OCI-LY3 (cell line): ENCODE measurements around the gene IVNS1ABP.

Experiments
- H2AFZ ChIP-seq: fragments of 200-600, 300-600 bp; shearing (Covaris generic); 2 replicates; pipeline ENCODE4 v1.6.0; 2014; ENCODE audit warnings: antibody characterized with exemption, low read depth, low read length
- H3K27ac ChIP-seq: fragments of 200-600, 300-600 bp; sonication (generic); 2 replicates; pipeline ENCODE4 v1.5.1; 2014; ENCODE audit warnings: mild to moderate bottlenecking, low read length, moderate library complexity, mixed read lengths
- H3K27me3 ChIP-seq: fragments of 200-600, 300-600 bp; sonication (generic); 2 replicates; pipeline ENCODE4 v1.6.1; 2014; ENCODE audit warnings: low read depth, low read length, mixed read lengths
- H3K36me3 ChIP-seq: fragments of 200-600, 300-600 bp; sonication (generic); replicated peaks from 2 replicates; pipeline ENCODE3; 2014; ENCODE audit warnings: low read depth, low read length, mixed read lengths
- H3K4me1 ChIP-seq: fragments of 300-600, 200-600 bp; sonication (generic); 2 replicates; pipeline ENCODE4 v1.6.1; 2014; ENCODE audit warnings: low read length, mixed read lengths
- H3K4me2 ChIP-seq: fragments of 200-600, 300-600 bp; sonication (generic); 2 replicates; pipeline ENCODE4 v1.6.1; 2014; ENCODE audit warnings: low read length, mixed read lengths
- H3K4me3 ChIP-seq: fragments of 300-600, 200-600 bp; sonication (generic); 2 replicates; pipeline ENCODE4 v1.5.1; 2014; ENCODE audit warnings: antibody characterized with exemption, mild to moderate bottlenecking, low read length, moderate library complexity
- H3K79me2 ChIP-seq: fragments of 300-600, 200-600 bp; shearing (Covaris generic); 2 replicates; pipeline ENCODE4 v1.6.1; 2014; ENCODE audit warnings: mild to moderate bottlenecking, low read length, mixed read lengths
- H3K9ac ChIP-seq: fragments of 300-600, 200-600 bp; shearing (Covaris generic); 2 replicates; pipeline ENCODE4 v1.6.0; 2014; ENCODE audit warnings: mild to moderate bottlenecking, low read length, moderate library complexity
- H3K9me3 ChIP-seq: fragments of 200-600, 300-600 bp; shearing (Covaris generic); 2 replicates; pipeline ENCODE4 v1.6.1; 2014; ENCODE audit warnings: low read length, mixed read lengths; ENCODE audit not compliant: insufficient read depth
- H4K20me1 ChIP-seq: fragments of 200-600, 300-600 bp; sonication (generic); 2 replicates; pipeline ENCODE4 v1.6.1; 2016; ENCODE audit warnings: low read length, mixed read lengths; ENCODE audit not compliant: insufficient read depth
- CTCF ChIP-seq: fragments of 200-600, 300-600 bp; sonication (generic); IDR thresholded peaks from 2 replicates; pipeline ENCODE4 v1.5.1; 2014; ENCODE audit warnings: antibody characterized with exemption, low read length, low read depth
- EZH2phosphoT487 ChIP-seq: fragments of 200-600 bp; shearing (Covaris generic); IDR thresholded peaks from 2 replicates; pipeline ENCODE4 v1.6.1; 2018; ENCODE audit warnings: antibody characterized with exemption, mixed run types, low read depth

Gene IVNS1ABP

GRCh38 chr1:185271921-185272320 is 45.1 kb downstream of the IVNS1ABP start:
- no peaks in the 10 kb centered on the region for H3K9me3 ChIP-seq
- no peak overlapping the region for H3K4me3 ChIP-seq
- no peaks in the 10 kb centered on the region for H3K27me3 ChIP-seq
- H3K9ac ChIP-seq, result no peak overlapping the region
- H3K4me1 ChIP-seq, result no peaks in the 10 kb centered on the region
- H3K36me3 ChIP-seq, result no peaks in the 10 kb centered on the region
- TF ChIP-seq CTCF, result no peak
- no peak for TF ChIP-seq EZH2phosphoT487
- H2AFZ ChIP-seq, result no peak overlapping the region
- H3K4me2 ChIP-seq, result no peak overlapping the region
- no peaks in the 10 kb centered on the region for H4K20me1 ChIP-seq
- no peak overlapping the region for H3K27ac ChIP-seq
- H3K79me2 ChIP-seq, result no peaks in the 10 kb centered on the region

GRCh38 chr1:185268352-185268751 is 48.7 kb downstream of the IVNS1ABP start:
- no peaks in the 10 kb centered on the region for H3K27me3 ChIP-seq
- H2AFZ ChIP-seq, result no peak overlapping the region
- H3K9me3 ChIP-seq, result no peaks in the 10 kb centered on the region
- H3K4me1 ChIP-seq, result no peaks in the 10 kb centered on the region
- no peak overlapping the region for H3K4me2 ChIP-seq
- H4K20me1 ChIP-seq, result no peaks in the 10 kb centered on the region
- H3K79me2 ChIP-seq, result no peaks in the 10 kb centered on the region
- H3K36me3 ChIP-seq, result no peaks in the 10 kb centered on the region
- TF ChIP-seq EZH2phosphoT487 (no peak), CTCF (no peak)
- H3K27ac ChIP-seq, result no peak overlapping the region
- no peak overlapping the region for H3K9ac ChIP-seq
- no peak overlapping the region for H3K4me3 ChIP-seq

- Histone ChIP-seq H3K27ac (no peak overlapping the region), H3K27me3 (no peaks in the 10 kb centered on the region), H3K9ac (no peak overlapping the region), H3K9me3 (no peaks in the 10 kb centered on the region), H3K4me3 (no peak overlapping the region), H4K20me1 (no peaks in the 10 kb centered on the region), H3K36me3 (no peaks in the 10 kb centered on the region), H3K79me2 (no peaks in the 10 kb centered on the region), H2AFZ (no peak overlapping the region), H3K4me2 (no peak overlapping the region), H3K4me1 (no peaks in the 10 kb centered on the region)
- TF ChIP-seq CTCF, result no peak
- no peak for TF ChIP-seq EZH2phosphoT487
These were observed 49.3 kb downstream of the IVNS1ABP start for GRCh38 chr1:185267701-185268100.

GRCh38 chr1:185267301-185267700 is 49.7 kb downstream of the IVNS1ABP start:
- Histone ChIP-seq H3K4me1 (no peaks in the 10 kb centered on the region), H3K27ac (no peak overlapping the region), H3K4me2 (no peak overlapping the region), H3K4me3 (no peak overlapping the region), H3K9me3 (no peaks in the 10 kb centered on the region), H2AFZ (no peak overlapping the region), H3K79me2 (no peaks in the 10 kb centered on the region), H3K27me3 (no peaks in the 10 kb centered on the region), H3K36me3 (no peaks in the 10 kb centered on the region), H4K20me1 (no peaks in the 10 kb centered on the region), H3K9ac (no peak overlapping the region)
- TF ChIP-seq EZH2phosphoT487, result no peak

GRCh38 chr1:185265314-185265713 is 51.7 kb downstream of the IVNS1ABP start:
- Histone ChIP-seq H3K9me3 (no peaks in the 10 kb centered on the region), H2AFZ (no peak overlapping the region), H3K4me1 (peaks cover 12% of the 10 kb centered on the region), H3K79me2 (no peaks in the 10 kb centered on the region), H4K20me1 (no peaks in the 10 kb centered on the region), H3K27ac (no peak overlapping the region), H3K4me2 (no peak overlapping the region), H3K4me3 (no peak overlapping the region), H3K36me3 (no peaks in the 10 kb centered on the region), H3K27me3 (no peaks in the 10 kb centered on the region), H3K9ac (no peak overlapping the region)
- TF ChIP-seq EZH2phosphoT487 (no peak), CTCF (no peak)
